ENCODE results near the gene MYO5C.

MYO5C gene

GRCh38 chr15:52277575-52277974, 18.0 kb downstream of the MYO5C start:
- DNase-seq, result no peak

GRCh38 chr15:52276256-52276770, 19.3 kb downstream of the MYO5C start:
- no peak for DNase-seq

DNA sequence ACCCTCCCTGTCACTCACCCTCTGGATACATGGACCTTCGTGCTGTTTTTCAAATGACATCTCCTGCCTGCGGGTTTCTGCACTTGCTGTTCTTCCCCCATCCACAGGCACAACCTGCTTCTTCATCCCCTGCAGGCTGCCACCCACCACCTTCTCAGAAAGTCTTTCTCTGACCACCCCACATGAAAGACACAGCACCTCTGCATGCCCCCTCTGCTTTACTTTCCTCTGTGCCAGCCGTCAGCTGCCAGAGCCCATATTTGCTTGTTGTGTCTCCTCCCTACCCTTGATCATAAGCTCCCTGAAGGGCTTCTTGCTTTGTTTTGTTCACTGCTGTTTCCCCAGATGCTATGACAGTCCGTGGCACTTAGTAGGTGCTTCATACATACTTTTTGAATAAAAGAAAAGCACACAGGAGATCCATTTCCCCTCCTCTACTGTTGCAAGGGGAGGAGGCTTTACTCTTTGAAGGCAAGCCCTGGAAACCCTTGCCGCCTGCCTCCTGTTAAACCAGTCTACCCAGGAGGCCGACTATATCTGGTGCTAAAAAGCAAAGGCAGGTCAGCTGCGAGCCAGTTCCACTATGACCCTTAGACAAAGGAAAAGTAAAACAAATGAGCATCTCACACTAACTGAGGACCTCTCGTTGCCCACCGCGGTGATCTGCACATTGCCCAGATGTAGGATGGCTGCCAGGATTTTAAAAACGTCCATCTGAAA, 31.9 kb downstream of the MYO5C start:
- DNase-seq, result no peak

DNA sequence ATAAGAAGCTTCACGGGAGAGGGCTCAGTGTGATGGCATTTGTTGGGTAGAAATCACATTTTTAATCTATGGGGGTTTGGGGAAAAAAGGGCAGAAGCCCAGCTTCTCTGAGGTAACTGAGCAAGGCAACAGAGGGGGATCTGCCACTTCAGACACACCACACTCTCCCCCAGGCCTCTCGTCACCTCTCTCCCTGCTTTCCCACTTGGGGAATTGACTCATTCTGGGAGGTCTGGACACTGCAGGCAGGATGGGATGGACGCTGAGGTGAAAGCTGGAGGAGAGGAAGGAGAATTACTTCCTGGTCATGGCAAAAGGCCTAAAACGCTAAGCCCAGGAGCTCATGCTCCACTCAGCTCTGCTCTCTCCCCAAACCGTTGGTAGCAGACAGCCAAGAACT, 33.2 kb downstream of the MYO5C start:
- DNase-seq, result no peak

GRCh38 chr15:52261498-52262242, 33.9 kb downstream of the MYO5C start:
- DNase-seq, result no peak

DNA sequence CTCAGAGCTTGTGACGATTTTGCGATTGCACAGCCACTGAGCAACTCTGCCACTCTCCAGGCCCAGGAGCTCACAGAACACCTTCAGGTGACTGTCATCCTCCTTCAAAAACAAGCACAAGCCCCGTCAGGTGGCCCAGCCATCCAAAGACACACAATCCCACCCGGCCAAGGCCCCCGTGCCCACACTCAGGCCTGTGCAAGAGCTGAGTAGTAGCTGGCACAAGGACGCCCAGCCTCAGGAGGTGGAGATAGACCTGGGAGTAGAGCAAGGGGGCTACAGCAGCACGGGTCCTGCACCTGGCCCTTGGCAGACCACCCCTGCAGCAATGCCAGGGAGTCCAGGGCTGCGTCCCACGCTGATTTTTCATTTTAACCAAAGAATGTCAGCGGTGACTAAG, 34.6 kb downstream of the MYO5C start:
- DNase-seq, result no peak

DNA sequence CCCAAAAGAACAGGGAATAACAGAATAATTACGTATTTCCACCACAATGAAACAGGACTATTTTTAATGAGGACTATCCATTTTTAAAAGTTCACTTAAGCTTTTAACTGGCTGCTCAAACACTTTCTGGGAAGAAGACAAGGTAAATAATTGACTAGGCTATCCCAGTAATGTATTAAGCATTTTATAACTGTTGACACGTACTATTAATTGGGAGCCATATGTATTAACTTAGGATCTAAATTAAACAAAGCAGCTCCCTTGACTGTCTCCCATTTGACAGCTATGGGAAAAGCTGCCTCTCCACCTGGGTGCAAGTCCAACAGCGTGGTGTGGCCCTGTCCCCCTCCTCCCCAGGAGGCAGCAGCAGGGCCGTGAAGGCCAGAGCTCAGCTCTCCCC, 36.1 kb downstream of the MYO5C start:
- no peak for DNase-seq

GRCh38 chr15:52258461-52258860, 37.1 kb downstream of the MYO5C start:
- DNase-seq, result no peak

GRCh38 chr15:52257734-52258062, 37.9 kb downstream of the MYO5C start:
- no peak for DNase-seq

- no peak for DNase-seq
Measured at GRCh38 chr15:52256930-52257733, 38.5 kb downstream of the MYO5C start.

GRCh38 chr15:52256366-52256765, 39.2 kb downstream of the MYO5C start:
- peak; percentile 58 for DNase-seq

GRCh38 chr15:52255935-52256334, 39.7 kb downstream of the MYO5C start:
- DNase-seq, result no peak

DNA sequence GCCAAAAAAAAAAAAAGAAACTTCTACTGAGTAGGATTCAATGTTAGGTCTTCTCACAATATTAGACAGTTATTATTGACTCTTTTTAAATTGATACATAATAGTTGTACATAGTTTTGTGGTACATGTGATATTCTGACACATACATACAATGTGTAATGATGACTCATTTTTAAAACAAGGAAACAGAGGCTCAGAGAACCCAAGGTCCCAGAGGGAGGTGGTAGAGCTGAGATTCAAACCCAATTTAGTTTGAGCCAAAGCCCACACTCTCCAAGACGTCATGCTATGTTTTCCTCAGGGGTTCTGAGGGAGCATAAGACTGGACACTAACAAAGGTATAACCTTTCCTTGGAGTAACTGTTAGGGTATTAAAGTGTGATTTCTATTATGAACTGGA, 40.6 kb downstream of the MYO5C start:
- no peak for DNase-seq

- no peak for DNase-seq
Measured at GRCh38 chr15:52254391-52254790, 41.2 kb downstream of the MYO5C start.

DNA sequence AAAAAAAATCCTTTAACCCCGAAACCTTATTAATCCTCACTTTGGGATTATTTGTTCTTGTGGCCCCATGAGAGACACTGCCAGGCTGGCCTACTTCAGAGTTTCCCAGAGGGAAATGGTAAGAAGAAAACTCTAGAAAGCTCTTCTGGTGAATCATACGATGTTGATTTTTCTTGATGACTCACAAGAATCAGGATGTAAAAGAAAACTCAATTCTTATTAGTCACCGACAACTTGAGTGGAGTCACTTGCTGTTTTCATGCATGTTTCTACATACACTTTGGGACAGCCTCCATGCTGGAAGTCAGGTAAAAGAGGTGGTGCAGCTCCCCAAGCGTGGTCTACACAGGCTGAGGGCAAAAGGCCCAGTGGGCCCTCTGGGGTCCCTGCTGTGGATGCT, 42.8 kb downstream of the MYO5C start:
- DNase-seq, result no peak

DNA sequence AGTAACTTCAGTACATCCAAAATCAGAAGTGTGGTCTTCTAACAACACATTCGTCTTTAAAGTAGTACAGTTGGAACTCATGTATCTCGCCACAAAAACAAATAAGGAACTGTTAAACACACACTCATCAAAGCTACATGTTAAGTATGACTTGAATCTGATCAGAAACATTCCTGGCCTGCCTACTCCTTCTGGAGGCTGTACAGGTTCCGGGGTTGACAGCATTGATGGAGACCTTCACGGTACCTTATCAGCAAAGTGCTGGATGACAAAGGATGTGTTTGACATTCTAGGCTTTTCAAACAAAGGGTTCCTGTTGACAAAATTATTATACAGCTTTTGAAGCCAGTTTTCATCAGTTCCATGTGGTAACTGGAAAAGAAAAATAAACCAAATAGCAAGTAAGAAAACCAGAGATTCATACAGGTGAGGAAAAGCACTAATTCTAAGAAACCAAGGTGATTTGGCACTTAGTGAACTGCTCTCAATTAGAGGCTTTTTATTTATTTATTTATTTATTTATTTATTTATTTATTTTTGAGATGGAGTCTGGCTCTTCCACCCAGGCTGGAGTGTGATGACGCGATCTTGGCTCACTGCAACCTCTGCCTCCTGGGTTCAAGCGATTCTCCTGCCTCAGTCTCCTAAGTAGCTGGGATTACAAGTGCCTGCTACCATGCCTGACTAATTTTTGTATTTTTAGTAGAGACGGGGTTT, 44.3 kb downstream of the MYO5C start:
- no peak for DNase-seq

DNA sequence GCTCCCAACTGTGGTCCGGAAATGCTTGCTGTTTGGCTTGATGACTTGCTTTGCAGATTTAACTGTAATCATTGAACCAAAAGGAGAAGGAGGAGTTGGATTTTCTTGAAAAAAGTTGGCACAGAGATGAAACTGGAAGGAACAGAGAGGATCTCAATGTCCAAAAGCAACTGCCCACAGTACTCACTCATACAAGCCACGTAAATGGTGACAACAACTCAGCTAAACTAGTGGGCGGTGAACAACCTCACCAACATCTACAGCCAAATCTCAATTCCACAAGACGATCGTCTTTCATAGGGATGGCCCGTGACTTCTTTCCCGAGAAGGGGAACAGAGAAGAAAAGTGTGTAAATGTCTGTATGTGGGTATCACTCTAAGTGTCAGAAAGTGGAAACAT, 48.1 kb downstream of the MYO5C start:
- no peak for DNase-seq

GRCh38 chr15:52246686-52247431, 48.7 kb downstream of the MYO5C start:
- no peak for DNase-seq

DNA sequence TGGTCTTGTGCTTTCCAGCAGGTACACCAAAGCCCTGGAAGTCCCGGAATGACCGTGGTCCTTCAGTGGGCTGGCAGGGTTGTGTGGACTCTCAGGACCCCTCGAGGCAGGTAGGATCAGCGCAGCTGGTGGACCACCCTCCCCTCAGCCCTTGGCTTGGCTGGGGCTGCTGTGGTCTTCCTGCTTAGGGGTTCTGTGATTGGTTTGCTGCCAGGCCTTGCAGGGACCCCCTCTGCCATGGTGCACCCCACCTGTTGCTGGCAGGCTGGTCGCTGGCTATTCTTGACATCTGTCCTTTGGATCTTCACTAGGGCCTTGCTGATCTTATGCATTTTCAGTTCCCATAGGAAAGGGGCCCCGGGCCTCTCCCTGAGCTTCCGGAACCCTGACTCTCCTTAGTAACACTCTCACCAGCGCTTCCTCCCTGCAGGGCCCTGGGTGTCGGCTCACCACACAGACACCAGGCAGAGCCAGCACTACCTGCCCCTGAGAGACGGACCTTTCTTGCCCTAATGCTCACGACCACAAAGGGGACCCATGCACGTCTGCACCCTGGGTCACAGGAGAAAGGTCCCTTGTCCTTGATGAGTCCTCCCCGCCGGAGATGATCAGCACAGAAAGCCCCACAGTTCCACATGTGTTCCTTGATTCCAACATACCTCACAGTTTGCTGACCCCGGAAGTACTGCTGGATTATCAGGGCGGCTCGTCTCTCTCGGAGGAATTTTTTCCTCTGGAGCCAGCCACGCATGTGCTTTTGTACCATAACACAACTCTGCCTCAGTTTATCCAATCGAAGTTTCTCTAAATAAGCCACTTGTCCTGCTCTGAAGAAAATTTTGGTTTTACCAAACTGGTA, 51.7 kb downstream of the MYO5C start:
- DNase-seq, result no peak

DNA sequence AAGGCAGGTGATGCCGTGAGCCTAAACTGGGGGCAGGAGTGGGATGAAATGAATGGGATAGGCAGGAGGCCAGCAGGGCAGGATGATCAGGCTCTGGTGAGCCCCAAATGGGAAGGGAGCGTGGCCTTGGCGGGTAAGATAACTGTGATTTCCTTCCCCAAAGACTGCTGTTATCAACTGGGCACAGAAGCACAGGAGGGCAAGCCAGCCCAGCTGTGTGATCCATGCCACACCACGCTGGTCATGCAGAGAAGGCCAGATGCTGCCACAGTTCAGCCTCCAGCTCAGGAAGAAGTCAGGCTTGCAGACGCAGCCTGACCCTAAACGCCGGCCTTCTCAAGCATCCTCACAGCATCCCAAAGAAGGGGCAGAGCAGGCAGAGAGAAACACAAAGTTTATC, 52.3 kb downstream of the MYO5C start:
- no peak for DNase-seq

DNA sequence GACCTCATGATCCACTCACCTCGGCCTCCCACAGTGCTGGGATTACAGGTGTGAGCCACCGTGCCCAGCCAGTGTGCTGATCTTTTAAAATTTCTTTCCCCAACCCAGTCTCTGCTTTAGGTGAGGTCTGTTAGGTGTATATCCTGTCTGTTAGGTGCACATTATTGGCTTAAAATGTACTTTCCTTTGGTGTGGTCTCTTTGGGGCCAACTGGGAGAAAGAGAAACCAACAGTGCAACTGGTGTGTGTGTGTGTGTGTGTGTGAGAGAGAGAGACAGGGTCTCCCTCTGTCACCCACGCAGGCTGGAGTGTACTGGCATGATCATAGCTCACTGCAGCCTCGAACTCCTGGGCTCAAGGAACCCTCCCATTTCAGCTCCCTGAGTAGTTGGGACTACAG, 54.1 kb downstream of the MYO5C start:
- no peak for DNase-seq

Data from NCI-H510A treated with DMSO at 0.1 percent for 48 hours (cell line).